Skeletal muscle tissue (tissue), 4 donors: ENCODE data around the gene SRRM2. TPM values are rescaled to one million over a fixed set of nuclear protein-coding genes. Genes with fewer than 3 reads are reported as not detected.

Source experiments
- H3K27ac ChIP-seq: one replicate; pipeline ENCODE4 v1.7.0; 2013; ENCODE audit warnings: mild to moderate bottlenecking, low read depth, low read length, inconsistent platforms
- H3K27me3 ChIP-seq, 3 donors: one replicate each; pipeline ENCODE4 v1.7.0; 2013; ENCODE audit warnings: low read length in 3 of 3; ENCODE audit not compliant: control insufficient read depth in 3 of 3, insufficient read depth in 3 of 3
- H3K36me3 ChIP-seq, 3 donors: one replicate each; pipeline ENCODE4 v1.7.0; 2013; ENCODE audit warnings: low read length in 3 of 3; ENCODE audit not compliant: control insufficient read depth in 3 of 3, insufficient read depth in 3 of 3
- H3K4me1 ChIP-seq, 3 donors: one replicate each; pipeline ENCODE4 v1.7.0; 2013; ENCODE audit warnings: low read length in 3 of 3, mild to moderate bottlenecking in 3 of 3; ENCODE audit not compliant: control insufficient read depth in 3 of 3, insufficient read depth in 3 of 3
- H3K4me3 ChIP-seq, 3 donors: one replicate each; pipeline ENCODE4 v1.7.0; 2013; ENCODE audit warnings: low read length in 3 of 3
- H3K9ac ChIP-seq, 3 donors: one replicate each; pipeline ENCODE4 v1.7.0; 2013; ENCODE audit warnings: low read length in 3 of 3, mild to moderate bottlenecking in 3 of 3, moderate library complexity in 2 of 3, low read depth in 1 of 3
- H3K9me3 ChIP-seq, 3 donors: one replicate each; pipeline ENCODE4 v1.7.0; 2013; ENCODE audit warnings: low read length in 3 of 3; ENCODE audit not compliant: control insufficient read depth in 3 of 3
- total RNA-seq: library from RNA; depleted of rRNA; stranded (reverse); fragments of >200 nt; gene quantifications from one replicate; pipeline ENCODE4 v1.2.3, GENCODE V29; 2014
- donor health status: Osteomylitis.

SRRM2 gene
- total RNA-seq, 1 donor from 2014 or later = 70.5 TPM

DNA sequence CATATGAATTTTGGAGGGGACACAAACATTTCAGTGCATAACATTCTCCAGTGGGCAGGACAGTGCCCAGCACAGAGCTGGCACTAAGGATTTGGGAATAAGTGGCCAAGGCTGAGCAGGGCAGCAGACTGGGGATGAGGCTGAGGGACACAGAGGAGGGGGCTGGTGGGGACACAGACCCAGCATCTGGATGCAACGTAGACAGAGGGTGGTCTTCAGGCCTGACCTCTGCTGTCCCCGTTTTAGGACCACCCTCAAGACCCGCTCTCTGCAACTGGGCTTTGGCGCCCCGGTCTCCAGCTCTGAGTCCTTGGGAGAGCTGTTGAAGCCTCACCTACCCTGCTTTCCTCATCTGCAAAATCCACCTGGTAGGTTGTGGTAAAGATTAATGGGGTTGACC is 38.2 kb downstream of the SRRM2 start:
- no peaks in the 10 kb centered on the region for H3K36me3 ChIP-seq
- H3K4me1 ChIP-seq = peaks cover 0 to 2% (median 1%) of the 10 kb centered on the region in 3 donors
- H3K9ac ChIP-seq = no peak overlapping the region
- H3K4me3 ChIP-seq = no peak overlapping the region
- no peaks in the 10 kb centered on the region for H3K9me3 ChIP-seq
- peaks cover 43 to 59% (median 47%) of the 10 kb centered on the region in 3 donors for H3K27me3 ChIP-seq
- H3K27ac ChIP-seq = no peak overlapping the region

DNA sequence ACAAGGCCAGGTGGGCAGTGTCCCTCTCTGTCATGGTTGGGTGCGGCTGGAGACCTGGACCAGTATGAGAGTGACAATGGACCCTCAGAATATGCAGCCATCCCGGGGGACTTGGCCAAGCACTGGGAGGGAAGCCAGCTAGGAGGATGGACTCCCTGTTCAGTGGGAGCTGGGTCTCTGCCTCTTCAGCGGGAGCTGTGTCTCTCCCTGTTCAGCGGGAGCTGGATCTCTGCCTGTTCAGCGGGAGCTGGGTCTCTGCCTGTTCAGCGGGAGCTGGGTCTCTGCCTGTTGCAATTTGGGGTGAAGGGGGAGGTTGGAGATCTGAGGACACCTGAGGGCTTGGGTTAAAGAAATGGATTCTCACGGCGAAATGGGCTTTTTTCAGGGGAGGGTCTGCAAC is 38.7 kb downstream of the SRRM2 start:
- no peaks in the 10 kb centered on the region for H3K4me1 ChIP-seq
- H3K9ac ChIP-seq = no peak overlapping the region
- no peak overlapping the region for H3K4me3 ChIP-seq
- H3K9me3 ChIP-seq = no peaks in the 10 kb centered on the region
- no peak overlapping the region for H3K27ac ChIP-seq
- no peaks in the 10 kb centered on the region for H3K36me3 ChIP-seq
- H3K27me3 ChIP-seq = peaks cover 37 to 56% (median 42%) of the 10 kb centered on the region in 3 donors

DNA sequence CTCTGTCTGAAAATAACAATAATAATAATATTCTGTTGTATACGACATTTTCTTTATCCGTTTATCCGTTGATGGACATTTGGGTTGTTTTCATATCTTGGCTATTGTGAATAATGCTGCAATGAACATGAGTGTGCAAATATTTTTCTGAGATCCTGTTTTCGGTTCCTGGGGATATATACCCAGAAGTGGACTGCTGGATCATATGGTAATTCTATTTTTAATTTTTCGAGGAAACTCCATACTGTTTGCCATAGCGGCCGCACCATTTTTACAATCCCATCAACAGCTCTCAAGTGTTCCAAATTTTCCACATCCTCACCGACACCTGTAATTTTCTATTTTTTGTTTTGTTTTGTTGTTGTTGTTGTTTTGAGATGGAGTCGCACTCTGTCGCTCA is 40.5 kb downstream of the SRRM2 start:
- H3K27me3 ChIP-seq = peaks cover 26 to 44% (median 28%) of the 10 kb centered on the region in 3 donors
- no peak overlapping the region for H3K27ac ChIP-seq
- no peak overlapping the region for H3K4me3 ChIP-seq
- no peaks in the 10 kb centered on the region for H3K9me3 ChIP-seq
- H3K4me1 ChIP-seq = no peaks in the 10 kb centered on the region
- no peak overlapping the region for H3K9ac ChIP-seq
- no peaks in the 10 kb centered on the region for H3K36me3 ChIP-seq

DNA sequence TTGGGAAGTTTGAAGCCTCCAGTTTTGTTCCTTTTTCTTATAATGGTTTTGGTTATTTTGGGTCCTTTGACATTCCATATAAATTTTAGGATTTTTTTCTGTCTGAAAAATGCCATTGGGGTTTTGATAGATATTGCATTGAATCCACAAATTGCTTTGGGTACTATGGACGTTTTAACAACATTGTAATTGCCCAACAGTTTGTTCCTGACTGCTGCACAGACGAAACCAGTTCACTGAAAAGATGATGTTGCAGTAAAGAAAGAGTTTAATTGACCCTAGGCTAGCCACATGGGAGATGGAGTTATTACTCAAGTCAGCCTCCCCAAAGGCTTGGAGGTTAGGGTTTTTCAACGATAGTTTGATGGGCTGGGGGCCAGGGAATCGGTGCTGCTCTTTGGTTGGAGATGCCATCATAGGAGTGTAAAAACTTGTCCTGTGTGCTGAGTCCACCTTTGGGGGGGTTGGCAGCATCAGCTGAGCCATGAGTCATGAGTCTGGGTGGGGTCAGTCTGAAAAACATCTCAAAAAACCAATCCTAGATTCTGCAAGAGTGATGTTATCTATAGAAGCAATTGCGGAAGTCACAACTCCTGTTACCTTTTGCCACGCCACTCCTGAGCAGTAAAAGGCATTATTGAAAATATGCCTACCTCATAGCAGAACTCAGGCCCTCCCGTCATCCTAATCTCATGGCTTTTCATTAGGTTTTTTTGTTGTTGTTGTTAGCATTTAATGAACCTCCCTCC is 43.1 kb downstream of the SRRM2 start:
- H3K9me3 ChIP-seq = no peaks in the 10 kb centered on the region
- no peak overlapping the region for H3K27ac ChIP-seq

DNA sequence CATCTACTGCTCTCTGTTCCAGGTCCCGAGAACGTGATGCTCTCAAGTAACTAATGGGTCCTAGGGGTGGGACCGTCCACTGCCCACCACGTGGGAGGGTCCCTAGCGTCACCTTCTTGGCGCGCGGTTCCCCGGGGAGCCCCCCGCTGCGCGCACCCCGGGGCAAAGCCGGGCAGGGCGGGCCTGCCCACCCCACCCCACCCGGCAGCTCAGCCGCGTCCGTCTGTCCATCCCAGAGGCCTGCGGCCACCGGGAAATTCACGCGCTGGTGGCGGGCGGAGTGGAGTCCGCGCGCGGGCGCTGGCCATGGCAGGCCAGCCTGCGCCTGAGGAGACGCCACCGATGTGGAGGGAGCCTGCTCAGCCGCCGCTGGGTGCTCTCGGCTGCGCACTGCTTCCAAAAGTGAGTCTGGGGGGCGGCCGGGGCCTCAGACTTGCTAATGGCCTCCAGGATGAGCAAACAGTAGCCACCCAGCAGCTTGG is 46.3 kb downstream of the SRRM2 start:
- Histone ChIP-seq H3K9me3 (peaks cover 0 to 3% (median under 1%) of the 10 kb centered on the region in 3 donors), H3K36me3 (no peaks in the 10 kb centered on the region), H3K9ac (no peak overlapping the region), H3K27me3 (peaks cover 0 to 22% (median 13%) of the 10 kb centered on the region in 3 donors), H3K4me3 (no peak overlapping the region), H3K4me1 (no peaks in the 10 kb centered on the region), H3K27ac (no peak overlapping the region)

More for the DNA sequence above, 43.1 kb downstream of the SRRM2 start:
- H3K4me1 ChIP-seq = no peaks in the 10 kb centered on the region
- no peak overlapping the region for H3K4me3 ChIP-seq
- no peaks in the 10 kb centered on the region for H3K36me3 ChIP-seq
- H3K27me3 ChIP-seq = peaks cover 9 to 38% (median 23%) of the 10 kb centered on the region in 3 donors
- H3K9ac ChIP-seq = no peak overlapping the region

DNA sequence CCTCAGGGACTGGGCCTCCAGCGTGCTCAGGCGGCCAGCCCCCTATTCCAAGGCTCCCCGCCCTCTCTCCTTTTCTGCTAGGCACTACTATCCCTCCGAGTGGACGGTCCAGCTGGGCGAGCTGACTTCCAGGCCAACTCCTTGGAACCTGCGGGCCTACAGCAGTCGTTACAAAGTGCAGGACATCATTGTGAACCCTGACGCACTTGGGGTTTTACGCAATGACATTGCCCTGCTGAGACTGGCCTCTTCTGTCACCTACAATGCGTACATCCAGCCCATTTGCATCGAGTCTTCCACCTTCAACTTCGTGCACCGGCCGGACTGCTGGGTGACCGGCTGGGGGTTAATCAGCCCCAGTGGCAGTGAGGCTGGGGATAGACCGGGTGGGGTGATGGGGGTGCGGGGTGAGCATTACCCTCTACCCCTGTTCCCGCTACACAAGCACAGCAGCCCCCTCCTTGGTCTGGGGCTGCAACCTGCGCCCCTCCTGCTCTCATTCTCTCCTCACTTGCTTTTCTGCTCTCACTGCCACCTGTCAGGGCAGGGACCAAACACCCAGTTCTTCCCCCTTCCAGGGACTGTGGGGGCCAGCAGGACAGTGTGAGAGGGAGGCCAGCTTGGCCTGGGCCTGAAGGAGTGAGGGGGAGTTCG is 46.9 kb downstream of the SRRM2 start:
- H3K36me3 ChIP-seq = no peaks in the 10 kb centered on the region
- H3K4me3 ChIP-seq = no peak overlapping the region
- H3K9ac ChIP-seq = no peak overlapping the region
- no peaks in the 10 kb centered on the region for H3K4me1 ChIP-seq
- H3K9me3 ChIP-seq = peaks cover 5 to 6% (median 5%) of the 10 kb centered on the region in 3 donors
- H3K27me3 ChIP-seq = peaks cover 0 to 21% (median 13%) of the 10 kb centered on the region in 3 donors
- H3K27ac ChIP-seq = no peak overlapping the region

DNA sequence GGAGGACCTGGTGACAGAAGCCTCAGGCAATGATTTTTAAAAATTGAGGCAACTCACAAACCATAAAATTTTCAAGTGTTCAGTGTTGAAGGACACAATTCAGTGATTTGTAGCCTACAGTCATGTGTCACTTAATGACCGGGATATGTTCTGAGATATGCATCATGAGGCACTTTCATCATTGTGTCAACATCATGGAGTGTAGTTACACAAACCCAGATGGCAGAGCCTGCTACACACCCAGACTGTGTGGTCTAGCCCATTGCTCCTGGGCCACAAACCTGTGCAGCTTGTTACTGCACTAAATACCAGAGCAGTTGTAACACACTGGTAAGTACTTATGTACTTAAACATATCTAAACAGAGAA is 47.4 kb downstream of the SRRM2 start:
- H3K27ac ChIP-seq = no peak overlapping the region
- H3K4me1 ChIP-seq = no peaks in the 10 kb centered on the region
- peaks cover 0 to 20% (median 15%) of the 10 kb centered on the region in 3 donors for H3K27me3 ChIP-seq
- H3K9ac ChIP-seq = no peak overlapping the region
- H3K4me3 ChIP-seq = no peak overlapping the region
- H3K36me3 ChIP-seq = no peaks in the 10 kb centered on the region
- H3K9me3 ChIP-seq = peaks cover 5 to 9% (median 6%) of the 10 kb centered on the region in 3 donors

DNA sequence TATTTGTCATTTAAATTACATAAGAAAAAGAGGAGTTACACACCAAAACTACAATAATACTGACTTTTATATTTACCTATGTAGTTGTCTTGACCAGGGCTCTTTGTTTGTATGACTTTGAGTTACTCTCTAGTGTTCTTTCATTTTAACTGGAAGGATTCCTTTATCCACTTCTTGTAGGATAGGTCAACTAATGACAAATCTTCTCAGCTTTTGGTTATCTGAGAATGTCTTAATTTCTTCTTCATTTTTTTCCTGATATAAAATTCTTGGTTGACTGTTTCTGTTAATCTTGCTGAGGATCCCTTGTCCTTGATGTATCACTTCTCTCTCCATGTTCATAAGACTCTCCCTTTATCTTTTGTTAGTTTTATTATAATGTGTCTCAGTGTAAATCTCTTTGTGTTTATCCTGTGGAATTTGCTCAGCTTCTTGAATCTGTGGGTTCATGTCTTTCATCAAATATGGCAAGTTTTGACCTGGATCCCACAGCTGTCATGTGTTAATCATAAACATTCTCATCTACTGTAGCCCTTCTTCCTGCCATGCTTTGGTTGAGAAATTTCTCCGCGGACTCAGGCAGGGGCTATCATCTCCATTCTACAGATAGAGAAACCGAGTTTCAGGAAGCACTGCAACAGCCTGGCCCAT is 51.2 kb downstream of the SRRM2 start:
- H3K36me3 ChIP-seq = no peaks in the 10 kb centered on the region
- no peak overlapping the region for H3K9ac ChIP-seq
- H3K27me3 ChIP-seq = peaks cover 9 to 32% (median 26%) of the 10 kb centered on the region in 3 donors
- H3K4me1 ChIP-seq = no peaks in the 10 kb centered on the region
- no peak overlapping the region for H3K27ac ChIP-seq
- no peak overlapping the region for H3K4me3 ChIP-seq
- H3K9me3 ChIP-seq = peaks cover 5 to 11% (median 6%) of the 10 kb centered on the region in 3 donors

DNA sequence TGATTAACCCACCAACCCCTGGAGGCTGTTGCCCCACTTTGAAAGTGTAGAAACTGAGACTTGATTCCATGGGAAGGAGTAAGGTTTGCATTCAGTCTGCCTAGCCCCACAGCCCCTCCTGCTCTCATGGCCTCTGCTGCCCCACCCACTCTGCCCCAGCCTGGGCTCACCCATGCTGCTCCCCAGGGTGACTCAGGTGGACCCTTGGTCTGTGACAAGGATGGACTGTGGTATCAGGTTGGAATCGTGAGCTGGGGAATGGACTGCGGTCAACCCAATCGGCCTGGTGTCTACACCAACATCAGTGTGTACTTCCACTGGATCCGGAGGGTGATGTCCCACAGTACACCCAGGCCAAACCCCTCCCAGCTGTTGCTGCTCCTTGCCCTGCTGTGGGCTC is 52.3 kb downstream of the SRRM2 start:
- peaks cover 5 to 11% (median 6%) of the 10 kb centered on the region in 3 donors for H3K9me3 ChIP-seq
- H3K4me1 ChIP-seq = no peaks in the 10 kb centered on the region
- no peaks in the 10 kb centered on the region for H3K36me3 ChIP-seq
- peaks cover 9 to 26% (median 18%) of the 10 kb centered on the region in 3 donors for H3K27me3 ChIP-seq
- H3K4me3 ChIP-seq = no peak overlapping the region
- no peak overlapping the region for H3K27ac ChIP-seq
- H3K9ac ChIP-seq = no peak overlapping the region

DNA sequence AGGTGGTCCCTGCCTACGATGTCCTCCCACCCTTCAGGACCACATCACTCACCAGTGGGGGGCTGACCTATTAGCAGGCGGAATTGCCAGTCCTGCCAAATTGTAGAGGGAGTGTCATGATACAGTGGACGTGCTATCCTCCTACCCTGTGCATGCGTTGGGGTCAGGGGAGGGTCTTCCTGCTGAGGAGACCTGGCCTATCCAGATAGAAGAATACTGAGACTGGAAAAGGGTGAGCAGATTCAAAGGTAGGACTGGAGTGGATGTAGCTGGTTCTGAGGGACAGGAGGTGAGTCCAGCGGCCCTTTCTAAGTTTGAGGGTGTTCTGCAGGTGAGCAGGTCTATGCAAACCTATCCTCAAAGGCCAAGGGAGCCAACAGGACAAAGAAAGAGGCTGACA is 53.8 kb downstream of the SRRM2 start:
- Histone ChIP-seq H3K27me3 (peaks cover 15 to 35% (median 25%) of the 10 kb centered on the region in 3 donors), H3K9me3 (peaks cover 5 to 11% (median 6%) of the 10 kb centered on the region in 3 donors), H3K4me1 (no peaks in the 10 kb centered on the region), H3K4me3 (no peak overlapping the region), H3K36me3 (no peaks in the 10 kb centered on the region), H3K27ac (no peak overlapping the region), H3K9ac (no peak overlapping the region)
